Upper lobe of right lung (tissue), 1 donor: ENCODE measurements around the gene ALDOA. TPM values are rescaled to one million over a fixed set of nuclear protein-coding genes. Genes with fewer than 3 reads are reported as not detected.
A peak's percentile ranks its signal among the peaks of the same experiment; 100 is the strongest.

Source experiments
- ATAC-seq: fragments of 200-7000 bp; cut with Tn5 transposase; one replicate; pipeline ENCODE4 v1.9.1; 2020; ENCODE audit warnings: mild to moderate bottlenecking, moderate library complexity
- DNase-seq: peaks from one replicate; pipeline ENCODE4 v3.0.0-alpha.2; 2020
- H3K27ac ChIP-seq: fragments of 200-600 bp; one replicate; pipeline ENCODE4 v1.8.0; 2022
- H3K27me3 ChIP-seq: fragments of 200-600 bp; one replicate; pipeline ENCODE4 v1.8.0; 2022; ENCODE audit warnings: mild to moderate bottlenecking
- H3K36me3 ChIP-seq: fragments of 200-600 bp; one replicate; pipeline ENCODE4 v1.8.0; 2022
- H3K4me1 ChIP-seq: fragments of 200-600 bp; one replicate; pipeline ENCODE4 v1.8.0; 2022
- H3K4me3 ChIP-seq: fragments of 200-600 bp; one replicate; pipeline ENCODE4 v1.8.0; 2022; ENCODE audit warnings: mild to moderate bottlenecking
- H3K9me3 ChIP-seq: fragments of 200-600 bp; one replicate; pipeline ENCODE4 v1.8.0; 2022
- CTCF ChIP-seq: fragments of 200-600 bp; IDR thresholded peaks from one replicate; pipeline ENCODE4 v1.8.0; 2022; ENCODE audit warnings: antibody characterized with exemption
- intact Hi-C: fragments of 100-400 bp; cut with DNase I; formaldehyde crosslinking; loops from one replicate; pipeline ENCODE4 v1.11.0; 2022
- total RNA-seq: library from RNA; stranded (reverse); fragmentation: NEBNext Ultra II Directional; extraction: Animal tissue kit (Norgen Biotek cat#: 25700); gene quantifications from one replicate; pipeline ENCODE4 v1.2.1, GENCODE V29; 2021
- donor health status: DM: no; HTN: yes; CAD: no; lungs with severe emphysema.

ALDOA gene
- total RNA-seq, 1 donor from 2014 or later = 689 TPM

DNA sequence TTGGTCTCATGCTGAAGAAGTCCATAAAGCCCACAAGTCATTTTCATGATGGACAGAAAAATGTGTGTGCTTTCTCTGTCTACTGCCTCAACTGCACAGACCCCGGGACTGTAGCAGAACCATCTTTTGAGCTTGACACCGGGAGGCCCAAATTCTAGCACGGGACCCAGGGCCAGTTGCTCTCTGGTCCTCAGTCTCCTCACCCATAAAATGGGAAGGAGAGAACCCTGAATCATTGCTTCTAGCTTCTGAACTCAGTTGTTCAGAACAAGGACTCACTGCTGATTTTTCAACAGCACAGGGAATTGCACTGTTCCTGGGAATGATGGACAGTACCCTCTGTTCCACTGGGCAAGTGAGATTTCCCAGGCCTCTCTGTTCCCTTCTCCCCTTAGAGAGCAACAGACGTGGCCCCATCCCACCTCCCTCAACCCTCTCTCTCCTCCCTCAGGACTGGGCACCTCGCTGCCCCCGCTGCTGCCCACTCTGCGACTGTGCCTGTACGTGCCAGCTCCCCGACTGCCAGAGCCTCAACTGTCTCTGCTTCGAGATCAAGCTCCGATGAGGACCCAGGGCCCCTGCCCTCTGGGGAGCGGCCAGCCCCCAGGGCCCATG, 2.2 kb upstream of the ALDOA start:
- peak overlapping the region; percentile 99 for H3K27ac ChIP-seq
- H3K4me1 ChIP-seq = peaks cover 27% of the 10 kb centered on the region
- H3K27me3 ChIP-seq = no peaks in the 10 kb centered on the region
- no peak for DNase-seq
- H3K9me3 ChIP-seq = no peaks in the 10 kb centered on the region
- peaks cover 16% of the 10 kb centered on the region for H3K36me3 ChIP-seq
- ATAC-seq = no peak
- peak overlapping the region; percentile 87 for H3K4me3 ChIP-seq
- TF ChIP-seq CTCF = no peak
- intact Hi-C loops = no loop called here

- peak; percentile 50 for ATAC-seq
Measured at GRCh38 chr16:30063893-30064728, 1.4 kb upstream of the ALDOA start.

GRCh38 chr16:30064729-30065101, 845 bp upstream of the ALDOA start:
- Histone ChIP-seq H3K27me3 (no peaks in the 10 kb centered on the region), H3K27ac (peak overlapping the region; percentile 99), H3K4me1 (peaks cover 36% of the 10 kb centered on the region), H3K36me3 (peaks cover 30% of the 10 kb centered on the region), H3K4me3 (peak overlapping the region; percentile 87), H3K9me3 (no peaks in the 10 kb centered on the region)
- intact Hi-C loops = no loop called here
- ATAC-seq (no peak), DNase-seq (peak; percentile 72)
- TF ChIP-seq CTCF = no peak

More at GRCh38 chr16:30063893-30064728, 1.4 kb upstream of the ALDOA start:
- no peaks in the 10 kb centered on the region for H3K27me3 ChIP-seq
- peak; percentile 36 for TF ChIP-seq CTCF
- peak overlapping the region; percentile 99 for H3K27ac ChIP-seq
- H3K36me3 ChIP-seq = peaks cover 24% of the 10 kb centered on the region
- peaks cover 30% of the 10 kb centered on the region for H3K4me1 ChIP-seq
- intact Hi-C loops = no loop called here
- DNase-seq = peak; percentile 88
- H3K9me3 ChIP-seq = no peaks in the 10 kb centered on the region
- H3K4me3 ChIP-seq = peak overlapping the region; percentile 87

DNA sequence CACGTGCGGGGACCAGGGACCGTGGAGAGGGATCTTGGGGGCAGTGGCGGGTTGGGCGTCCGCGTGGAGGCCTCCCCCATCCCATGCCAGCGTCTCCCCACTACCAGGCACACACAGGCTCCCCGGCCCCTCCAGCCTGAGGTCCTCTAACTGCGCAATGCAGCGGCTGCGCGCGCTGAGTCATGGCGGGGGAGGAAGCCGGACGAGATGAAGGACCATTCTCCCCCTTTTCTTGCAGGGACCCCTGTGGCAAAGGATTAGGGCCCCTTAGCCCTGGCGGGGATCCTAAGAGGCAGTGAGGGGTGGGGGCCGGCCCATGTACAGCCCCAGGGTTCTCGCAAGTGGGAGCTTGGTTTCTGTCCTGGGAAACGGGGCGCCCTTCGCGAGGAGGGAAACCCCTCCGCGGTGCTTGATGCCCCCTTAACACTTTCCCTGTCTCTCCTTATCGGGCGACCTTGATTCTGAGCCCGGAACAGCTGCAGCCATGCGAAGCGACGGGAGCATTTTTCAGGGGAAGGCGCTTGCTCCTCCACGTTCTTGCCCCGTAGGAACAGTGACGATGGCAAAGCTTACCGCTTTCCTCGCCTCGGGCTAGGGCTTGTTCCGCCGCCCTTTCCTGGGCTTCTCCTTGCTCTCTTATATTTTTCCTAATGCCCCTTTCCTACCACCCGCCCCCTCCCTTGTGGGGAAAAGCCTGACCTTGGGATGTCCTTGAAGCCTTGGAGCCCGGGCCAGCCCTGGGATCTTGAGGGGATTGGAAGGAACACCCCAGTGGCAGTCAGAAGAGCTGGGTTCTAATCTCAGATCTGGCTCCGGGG, 592 bp downstream of the ALDOA start:
- no peak for TF ChIP-seq CTCF
- no peaks in the 10 kb centered on the region for H3K9me3 ChIP-seq
- ATAC-seq = peak; percentile 11
- H3K4me3 ChIP-seq = peak overlapping the region; percentile 87
- peak; percentile 84 for DNase-seq
- H3K36me3 ChIP-seq = peaks cover 44% of the 10 kb centered on the region
- H3K27me3 ChIP-seq = no peaks in the 10 kb centered on the region
- H3K27ac ChIP-seq = peak overlapping the region; percentile 99
- intact Hi-C loops = no loop called here
- H3K4me1 ChIP-seq = peaks cover 41% of the 10 kb centered on the region

- DNase-seq (no peak), ATAC-seq (peak; percentile 1)
- Histone ChIP-seq H3K36me3 (peaks cover 52% of the 10 kb centered on the region), H3K4me1 (peaks cover 41% of the 10 kb centered on the region), H3K27me3 (no peaks in the 10 kb centered on the region), H3K27ac (peak overlapping the region; percentile 99), H3K4me3 (peak overlapping the region; percentile 87), H3K9me3 (no peaks in the 10 kb centered on the region)
- intact Hi-C loops = no loop called here
- TF ChIP-seq CTCF = no peak
Measured at GRCh38 chr16:30066761-30067583, 1.4 kb downstream of the ALDOA start.
